Measurements from ENCODE around the gene DNAH11. TPM values are rescaled to one million over a fixed set of nuclear protein-coding genes. Genes with fewer than 3 reads are reported as not detected.

The DNAH11 gene
- total RNA-seq, 1 experiment from 2014 or later = 0.15 TPM

DNA sequence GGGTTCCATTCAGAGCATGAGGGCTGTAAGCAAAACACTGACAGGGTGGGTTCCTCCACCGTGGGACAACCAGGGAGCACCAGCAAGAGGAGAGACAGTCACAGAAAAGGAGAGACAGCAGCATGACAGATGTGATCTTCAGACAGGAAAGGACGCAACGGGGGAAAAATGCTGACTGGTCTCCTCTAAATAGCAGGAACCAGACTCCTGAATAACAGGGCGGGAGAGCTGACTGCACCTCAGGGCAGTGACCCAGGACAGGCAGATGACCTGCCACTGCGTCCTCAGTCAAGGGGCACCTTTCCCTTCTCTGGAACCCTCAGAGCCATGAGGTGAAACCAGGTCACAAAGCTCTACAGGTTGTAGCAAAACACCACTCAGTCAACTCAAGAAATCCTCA is 365.9 kb downstream of the DNAH11 start:
- no peaks in the 10 kb centered on the region for H3K9me3 ChIP-seq (ENCODE audit: control insufficient read depth, insufficient read depth, low read depth, low read length)
- no peaks in the 10 kb centered on the region for H3K4me1 ChIP-seq (ENCODE audit: control insufficient read depth, insufficient read depth, low read length)
- no peak for DNase-seq (ENCODE audit: low read depth, low spot score)
- H3K27me3 ChIP-seq (ENCODE audit: control insufficient read depth, insufficient read depth, low read length) = no peaks in the 10 kb centered on the region
- BruUV-seq (replicated peaks) = no TSS peak
- no peak overlapping the region for H3K4me3 ChIP-seq (ENCODE audit: low read depth in 2 of 2, low read length in 2 of 2)
- CTCF ChIA-PET = no interaction called here
- H3K27ac ChIP-seq (ENCODE audit: low read length) = no peak overlapping the region
- no peak for ATAC-seq
- H3K36me3 ChIP-seq (ENCODE audit: control insufficient read depth, insufficient read depth, low read length) = peaks cover 3% of the 10 kb centered on the region; the same call in 1 of the 2 replicates
- POLR2A ChIA-PET = no interaction called here
- TF ChIP-seq, protein P1, sequence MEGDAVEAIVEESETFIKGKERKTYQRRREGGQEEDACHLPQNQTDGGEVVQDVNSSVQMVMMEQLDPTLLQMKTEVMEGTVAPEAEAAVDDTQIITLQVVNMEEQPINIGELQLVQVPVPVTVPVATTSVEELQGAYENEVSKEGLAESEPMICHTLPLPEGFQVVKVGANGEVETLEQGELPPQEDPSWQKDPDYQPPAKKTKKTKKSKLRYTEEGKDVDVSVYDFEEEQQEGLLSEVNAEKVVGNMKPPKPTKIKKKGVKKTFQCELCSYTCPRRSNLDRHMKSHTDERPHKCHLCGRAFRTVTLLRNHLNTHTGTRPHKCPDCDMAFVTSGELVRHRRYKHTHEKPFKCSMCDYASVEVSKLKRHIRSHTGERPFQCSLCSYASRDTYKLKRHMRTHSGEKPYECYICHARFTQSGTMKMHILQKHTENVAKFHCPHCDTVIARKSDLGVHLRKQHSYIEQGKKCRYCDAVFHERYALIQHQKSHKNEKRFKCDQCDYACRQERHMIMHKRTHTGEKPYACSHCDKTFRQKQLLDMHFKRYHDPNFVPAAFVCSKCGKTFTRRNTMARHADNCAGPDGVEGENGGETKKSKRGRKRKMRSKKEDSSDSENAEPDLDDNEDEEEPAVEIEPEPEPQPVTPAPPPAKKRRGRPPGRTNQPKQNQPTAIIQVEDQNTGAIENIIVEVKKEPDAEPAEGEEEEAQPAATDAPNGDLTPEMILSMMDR (IDR thresholded peaks at IDR 0.05) = no peak
- TF ChIP-seq TCF7L2 (IDR thresholded peaks at IDR 0.05; ENCODE audit: low read depth, low read length) = no peak
- no peak for TF ChIP-seq POLR2AphosphoS5 (IDR thresholded peaks at IDR 0.05; ENCODE audit: low read depth, low read length)
- TF ChIP-seq SIN3A (IDR thresholded peaks at IDR 0.05; ENCODE audit: borderline replicate concordance, insufficient read depth, low read depth, low read length) = no peak
- TF ChIP-seq REST (IDR thresholded peaks at IDR 0.05; ENCODE audit: insufficient read depth in 1 of 2, low read depth in 2 of 2, low read length in 1 of 2) = no peak
- in situ Hi-C loops (cut with HindIII; ENCODE audit: low pct_unique_long_range_greater_than_20kb, low sequenced_read_pairs) (no loop called here), intact Hi-C loops (cut with micrococcal nuclease; ENCODE audit: unreplicated experiment) (no loop called here)

GRCh38 chr7:21910253-21910652 is 367.4 kb downstream of the DNAH11 start:
- intact Hi-C loops (cut with micrococcal nuclease; ENCODE audit: unreplicated experiment) = no loop called here
- peaks cover 3% of the 10 kb centered on the region; the same call in 1 of the 2 replicates for H3K36me3 ChIP-seq (ENCODE audit: control insufficient read depth, insufficient read depth, low read length)
- BruUV-seq (replicated peaks) = no TSS peak

More at GRCh38 chr7:21910253-21910652, 367.4 kb downstream of the DNAH11 start:
- no peaks in the 10 kb centered on the region for H3K27me3 ChIP-seq (ENCODE audit: control insufficient read depth, insufficient read depth, low read length)
- TF ChIP-seq SIN3A (IDR thresholded peaks at IDR 0.05; ENCODE audit: borderline replicate concordance, insufficient read depth, low read depth, low read length) = no peak
- TF ChIP-seq TCF7L2 (IDR thresholded peaks at IDR 0.05; ENCODE audit: low read depth, low read length) = no peak
- TF ChIP-seq, protein P1 (IDR thresholded peaks at IDR 0.05) = no peak
- no peak for TF ChIP-seq POLR2AphosphoS5 (IDR thresholded peaks at IDR 0.05; ENCODE audit: low read depth, low read length)
- TF ChIP-seq REST (IDR thresholded peaks at IDR 0.05; ENCODE audit: insufficient read depth in 1 of 2, low read depth in 2 of 2, low read length in 1 of 2) = no peak
- no peak overlapping the region for H3K27ac ChIP-seq (ENCODE audit: low read length)
- ChIA-PET CTCF (no interaction called here), POLR2A (no interaction called here)
- ATAC-seq (no peak), DNase-seq (ENCODE audit: low read depth, low spot score) (no peak)
- in situ Hi-C loops (cut with HindIII; ENCODE audit: low pct_unique_long_range_greater_than_20kb, low sequenced_read_pairs) = no loop called here
- no peaks in the 10 kb centered on the region for H3K9me3 ChIP-seq (ENCODE audit: control insufficient read depth, insufficient read depth, low read depth, low read length)
- no peaks in the 10 kb centered on the region for H3K4me1 ChIP-seq (ENCODE audit: control insufficient read depth, insufficient read depth, low read length)
- H3K4me3 ChIP-seq (ENCODE audit: low read depth in 2 of 2, low read length in 2 of 2) = no peak overlapping the region

Measured in Panc1 (cell line).